Activated CD4-positive, alpha-beta T cell treated with anti-CD3 and anti-CD28 coated beads, Interleukin-2, Interleukin-6, amounts not matched to agents 100 ng/mL and 50 ng/mL, durations not matched to agents 16 hours and 8 hours (primary cell): ENCODE data around the gene DCST1.
A peak's percentile ranks its signal among the peaks of the same experiment; 100 is the strongest.

ENCODE experiments used
- DNase-seq: peaks from one replicate; pipeline ENCODE4 v3.0.0-alpha.2; 2020

Gene DCST1

GRCh38 chr1:155037043-155037442, 3.4 kb downstream of the DCST1 start:
- DNase-seq = no peak

DNA sequence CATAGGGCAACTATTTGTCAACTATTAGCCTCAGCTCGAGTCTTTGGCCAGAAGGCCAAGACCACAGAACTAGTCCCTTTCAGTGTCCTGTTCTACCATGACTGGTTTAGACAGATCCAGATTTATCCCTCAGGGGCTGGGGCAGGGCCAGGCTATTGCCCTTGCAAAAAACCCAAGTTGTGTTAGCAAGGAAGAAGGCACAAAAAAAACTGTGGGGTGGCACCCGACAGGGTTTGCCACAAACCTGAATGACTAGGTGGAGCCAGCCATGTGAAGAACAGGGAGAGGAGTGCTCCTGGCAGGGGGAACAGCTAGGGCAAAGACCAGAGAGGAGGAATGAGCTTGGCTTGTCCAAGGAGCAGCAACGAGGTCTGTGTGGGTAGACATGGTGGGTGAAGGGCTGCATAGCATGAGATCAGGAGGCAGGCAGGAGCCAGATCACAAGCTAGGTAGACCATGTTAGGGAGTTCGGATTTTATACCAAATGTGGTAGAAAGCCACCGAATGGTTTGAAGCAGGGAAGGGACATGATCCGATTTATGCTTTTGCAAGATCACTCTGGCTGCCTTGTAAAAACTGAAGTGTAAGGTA, 4.3 kb downstream of the DCST1 start:
- DNase-seq = no peak

DNA sequence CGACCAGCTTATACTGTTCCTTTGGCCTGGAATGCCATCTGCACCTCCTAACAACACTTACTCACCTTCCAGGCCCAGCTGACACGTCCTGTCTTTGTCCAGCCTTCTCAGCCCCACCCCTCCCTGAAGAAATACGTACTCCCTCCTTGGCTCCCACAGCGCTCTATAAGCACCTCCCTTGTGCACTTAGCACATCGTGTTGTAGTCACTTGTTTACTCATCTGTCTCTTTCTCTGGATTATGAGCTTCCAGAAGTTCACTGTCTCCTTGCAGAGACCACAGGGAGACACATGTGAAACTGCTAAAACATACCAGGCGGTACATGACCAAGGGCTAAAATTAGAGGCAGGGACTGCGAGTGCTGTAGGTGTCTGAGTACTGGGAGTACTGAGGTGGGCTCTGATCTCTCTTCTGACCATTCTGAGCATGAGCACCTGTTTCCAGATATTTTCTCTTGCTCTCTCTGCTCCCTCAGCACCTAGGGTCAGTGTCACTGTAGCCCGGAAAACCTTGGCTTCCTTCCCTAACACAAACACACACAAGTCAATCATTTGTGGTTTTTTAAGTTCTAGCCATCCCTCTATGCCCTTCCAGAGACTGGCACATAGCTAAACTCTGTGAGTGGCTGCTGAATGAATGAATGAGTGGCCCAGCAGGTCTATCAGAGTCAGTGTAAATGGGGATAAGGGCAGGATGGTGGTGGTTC, 5.1 kb downstream of the DCST1 start:
- no peak for DNase-seq

GRCh38 chr1:155039308-155039669, 5.7 kb downstream of the DCST1 start:
- no peak for DNase-seq

GRCh38 chr1:155040358-155041093, 6.9 kb downstream of the DCST1 start:
- DNase-seq = no peak

DNA sequence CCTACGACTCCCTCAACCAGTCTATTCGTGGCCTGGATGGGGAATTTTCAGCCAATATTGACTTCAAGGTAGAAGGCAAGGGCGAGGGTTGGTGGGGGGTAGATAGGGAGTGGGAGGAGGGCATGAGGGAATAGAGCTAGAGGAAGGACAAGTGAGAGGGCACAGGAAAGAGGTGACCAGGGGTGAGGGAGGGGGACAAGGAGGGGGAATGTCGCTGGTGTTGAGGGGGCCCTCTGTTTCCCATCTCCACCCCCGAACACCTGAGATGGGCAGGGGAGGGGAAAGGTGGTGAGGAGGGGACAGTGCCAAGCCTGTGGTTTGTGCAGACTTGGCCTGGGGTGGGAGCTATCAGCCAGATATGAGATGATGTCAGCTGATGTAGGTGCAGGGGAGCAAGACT, 9.2 kb downstream of the DCST1 start:
- DNase-seq = no peak

GRCh38 chr1:155043301-155043702, 9.7 kb downstream of the DCST1 start:
- DNase-seq = no peak

DNA sequence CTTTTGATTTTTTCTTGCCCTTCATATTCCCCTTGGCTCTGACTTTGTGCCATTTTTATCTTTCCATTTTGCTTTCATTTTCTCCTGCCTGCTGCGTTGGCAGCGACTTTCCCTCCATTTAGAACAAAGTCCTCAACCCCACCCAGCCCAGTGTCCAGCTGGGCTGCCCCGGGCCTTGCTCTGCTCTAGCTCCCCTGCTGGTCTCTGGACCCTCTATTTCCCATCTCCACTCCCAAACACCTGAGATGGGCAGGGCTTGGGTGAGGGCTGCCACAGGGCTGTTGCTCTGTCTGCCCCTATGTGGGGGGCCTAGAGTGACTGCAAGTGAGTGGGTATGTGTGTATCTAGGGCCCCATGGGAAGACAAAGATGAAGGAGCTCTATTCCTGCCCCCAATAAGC, 10.2 kb downstream of the DCST1 start:
- no peak for DNase-seq

- DNase-seq = no peak
Measured at GRCh38 chr1:155044365-155044764, 10.7 kb downstream of the DCST1 start.

- peak; percentile 75 for DNase-seq
Measured at GRCh38 chr1:155044812-155045657, 11.4 kb downstream of the DCST1 start.

- DNase-seq = no peak
Measured at GRCh38 chr1:155048449-155049334, 15.1 kb downstream of the DCST1 start.

DNA sequence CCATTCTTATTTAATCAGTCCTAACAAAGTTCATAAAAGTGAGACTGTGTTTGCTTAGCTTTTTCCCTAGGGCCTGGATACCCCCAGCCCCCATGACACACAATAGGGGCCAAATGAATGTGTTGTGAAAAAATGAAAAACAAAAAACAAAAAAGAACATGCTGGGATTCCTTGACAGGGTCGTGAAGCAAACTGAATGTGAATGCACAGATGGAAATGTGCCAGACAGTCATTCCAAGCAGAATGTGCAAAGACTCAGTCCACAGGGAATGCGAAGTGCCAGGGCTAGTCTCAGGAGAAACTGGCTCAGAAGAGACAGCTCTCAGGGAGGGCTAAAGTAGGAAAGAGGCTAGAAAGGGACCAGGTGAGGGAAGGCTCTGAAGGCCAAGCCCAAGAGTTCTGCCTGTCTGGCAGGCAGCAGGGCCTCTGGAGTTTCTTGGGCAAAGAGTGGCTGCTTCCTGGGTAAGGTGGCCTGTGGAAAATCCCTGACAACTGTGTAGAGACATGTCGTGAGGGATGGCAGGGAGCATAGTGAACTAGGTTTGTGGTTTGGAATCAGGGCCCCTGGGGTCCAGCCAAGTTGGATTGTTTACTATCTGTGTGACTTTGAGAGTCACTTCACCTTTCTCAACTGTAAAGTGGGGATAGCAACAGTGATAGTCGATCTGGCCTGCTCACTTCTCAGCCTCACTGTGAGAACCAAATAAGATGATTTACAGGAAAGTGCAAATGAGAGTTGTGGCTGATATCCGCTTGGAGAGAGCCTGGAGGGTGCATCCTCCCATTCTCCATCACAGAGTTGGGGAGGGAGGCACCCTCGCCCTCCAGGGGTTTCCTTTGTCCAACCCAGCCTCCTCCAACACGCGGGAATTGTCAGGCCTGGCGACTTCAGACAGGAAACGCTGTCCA, 16.3 kb downstream of the DCST1 start:
- no peak for DNase-seq

GRCh38 chr1:155050560-155051341, 17.1 kb downstream of the DCST1 start, which contains the start of gene ADAM15:
Gene ADAM15, plus strand, starts transcription at chr1:155051316. Its CDS starts 71 bp downstream, at chr1:155051387.
- peak; percentile 88 for DNase-seq

GRCh38 chr1:155051342-155051776, 17.7 kb downstream of the DCST1 start:
- no peak for DNase-seq

DNA sequence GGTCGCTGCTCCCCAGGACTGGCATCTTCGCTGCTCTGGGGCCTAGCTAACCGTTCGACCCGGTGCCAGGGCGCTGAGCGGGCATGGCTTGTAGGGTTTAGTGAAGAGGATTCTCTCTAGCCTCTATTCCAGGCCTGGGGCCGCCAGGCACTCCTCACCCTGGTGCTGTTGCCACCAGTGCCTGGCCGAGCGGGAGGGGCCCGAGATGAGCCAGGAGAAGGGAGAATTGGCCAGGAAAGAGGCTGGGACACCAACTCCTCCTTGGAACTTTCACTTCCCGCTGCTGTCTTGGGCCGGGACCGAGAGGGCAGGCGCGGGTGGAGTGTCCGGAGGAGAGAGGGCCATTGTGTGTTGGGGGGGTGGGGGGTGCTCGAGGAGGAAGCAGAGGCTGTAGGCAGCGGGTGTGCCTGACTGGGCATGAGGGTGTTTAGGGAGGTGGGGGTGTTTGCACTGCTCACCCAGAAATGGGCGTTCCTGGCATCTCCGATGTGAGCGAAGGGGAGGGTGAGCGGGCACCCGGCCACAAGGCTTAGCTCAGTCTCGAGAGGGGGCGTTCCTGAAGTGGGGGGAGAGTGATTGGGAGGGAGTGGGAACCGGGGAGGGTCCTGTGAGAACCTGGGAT, 18.3 kb downstream of the DCST1 start:
- DNase-seq = peak; percentile 65

- peak; percentile 50 for DNase-seq
Measured at GRCh38 chr1:155052439-155053395, 19.1 kb downstream of the DCST1 start.

DNA sequence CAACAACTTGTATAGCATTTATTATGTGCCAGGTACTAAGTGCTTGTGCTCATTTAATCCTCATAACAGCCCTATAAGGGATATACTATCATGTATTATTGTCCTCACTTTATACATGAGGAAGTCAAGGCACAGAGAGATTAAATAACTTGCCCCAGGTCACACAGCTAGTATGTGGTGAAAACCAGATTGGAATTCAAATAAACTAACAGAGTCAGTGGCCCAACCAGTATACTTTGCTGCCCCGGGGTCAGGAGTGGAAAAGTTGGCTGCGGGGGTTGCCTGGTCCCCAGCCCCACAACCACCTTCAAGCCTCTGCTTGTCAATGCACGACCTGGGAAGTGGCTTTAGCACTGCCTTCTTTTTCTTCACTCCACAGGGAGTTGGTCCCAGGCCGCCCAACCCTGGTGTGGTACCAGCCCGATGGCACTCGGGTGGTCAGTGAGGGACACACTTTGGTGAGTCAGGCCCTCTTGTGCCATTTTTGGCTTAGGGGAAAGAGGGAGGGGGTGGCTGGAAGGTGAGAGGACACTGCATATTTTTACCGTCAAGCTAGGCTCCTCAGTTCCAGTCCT, 20.0 kb downstream of the DCST1 start:
- DNase-seq = no peak

- DNase-seq = no peak
Measured at GRCh38 chr1:155057104-155057503, 23.5 kb downstream of the DCST1 start.
